ENCODE results near the gene CELF6.

- TF ChIP-seq, protein P1, sequence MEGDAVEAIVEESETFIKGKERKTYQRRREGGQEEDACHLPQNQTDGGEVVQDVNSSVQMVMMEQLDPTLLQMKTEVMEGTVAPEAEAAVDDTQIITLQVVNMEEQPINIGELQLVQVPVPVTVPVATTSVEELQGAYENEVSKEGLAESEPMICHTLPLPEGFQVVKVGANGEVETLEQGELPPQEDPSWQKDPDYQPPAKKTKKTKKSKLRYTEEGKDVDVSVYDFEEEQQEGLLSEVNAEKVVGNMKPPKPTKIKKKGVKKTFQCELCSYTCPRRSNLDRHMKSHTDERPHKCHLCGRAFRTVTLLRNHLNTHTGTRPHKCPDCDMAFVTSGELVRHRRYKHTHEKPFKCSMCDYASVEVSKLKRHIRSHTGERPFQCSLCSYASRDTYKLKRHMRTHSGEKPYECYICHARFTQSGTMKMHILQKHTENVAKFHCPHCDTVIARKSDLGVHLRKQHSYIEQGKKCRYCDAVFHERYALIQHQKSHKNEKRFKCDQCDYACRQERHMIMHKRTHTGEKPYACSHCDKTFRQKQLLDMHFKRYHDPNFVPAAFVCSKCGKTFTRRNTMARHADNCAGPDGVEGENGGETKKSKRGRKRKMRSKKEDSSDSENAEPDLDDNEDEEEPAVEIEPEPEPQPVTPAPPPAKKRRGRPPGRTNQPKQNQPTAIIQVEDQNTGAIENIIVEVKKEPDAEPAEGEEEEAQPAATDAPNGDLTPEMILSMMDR (IDR thresholded peaks at IDR 0.05) = no peak
- TF ChIP-seq POLR2AphosphoS5 (IDR thresholded peaks at IDR 0.05; ENCODE audit: low read depth, low read length) (no peak), NRF1 (IDR thresholded peaks at IDR 0.05; ENCODE audit: low read depth, low read length) (no peak), MAX (IDR thresholded peaks at IDR 0.05; ENCODE audit: low read depth) (no peak), SIN3A (IDR thresholded peaks at IDR 0.05; ENCODE audit: borderline replicate concordance, low read depth, low read length) (no peak), MXI1 (IDR thresholded peaks at IDR 0.05; ENCODE audit: low read depth, low read length) (no peak), TAF1 (IDR thresholded peaks at IDR 0.05; ENCODE audit: borderline replicate concordance, low read depth, low read length) (no peak), YY1 (IDR thresholded peaks at IDR 0.05; ENCODE audit: low read depth) (no peak), FOSL2 (IDR thresholded peaks at IDR 0.05; ENCODE audit: borderline replicate concordance, low read depth) (no peak), GABPA (IDR thresholded peaks at IDR 0.05; ENCODE audit: low read depth) (no peak), GATA2 (CRISPR knock-in tag; IDR thresholded peaks at IDR 0.05) (no peak), ZBTB33 (IDR thresholded peaks at IDR 0.05; ENCODE audit: borderline replicate concordance, low read depth) (no peak)
- TF ChIP-seq, protein P2, sequence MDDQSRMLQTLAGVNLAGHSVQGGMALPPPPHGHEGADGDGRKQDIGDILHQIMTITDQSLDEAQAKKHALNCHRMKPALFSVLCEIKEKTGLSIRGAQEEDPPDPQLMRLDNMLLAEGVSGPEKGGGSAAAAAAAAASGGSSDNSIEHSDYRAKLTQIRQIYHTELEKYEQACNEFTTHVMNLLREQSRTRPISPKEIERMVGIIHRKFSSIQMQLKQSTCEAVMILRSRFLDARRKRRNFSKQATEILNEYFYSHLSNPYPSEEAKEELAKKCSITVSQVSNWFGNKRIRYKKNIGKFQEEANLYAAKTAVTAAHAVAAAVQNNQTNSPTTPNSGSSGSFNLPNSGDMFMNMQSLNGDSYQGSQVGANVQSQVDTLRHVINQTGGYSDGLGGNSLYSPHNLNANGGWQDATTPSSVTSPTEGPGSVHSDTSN (IDR thresholded peaks at IDR 0.05) = no peak
Measured at GRCh38 chr15:72338148-72338547, 18.2 kb upstream of the CELF6 start.
